GM21423 (cell line): ENCODE measurements around the gene IGSF23.

ENCODE experiments used
- ATAC-seq: cut with Tn5 transposase; IDR thresholded peaks from one replicate; pipeline ENCODE4 v1.9.1; 2021; ENCODE audit warnings: mild to moderate bottlenecking, moderate library complexity; ENCODE audit not compliant: unreplicated experiment

Gene IGSF23

GRCh38 chr19:44640518-44640917 is 27.2 kb downstream of the IGSF23 start:
- no peak for ATAC-seq

GRCh38 chr19:44641501-44642265 is 28.3 kb downstream of the IGSF23 start:
- no peak for ATAC-seq

GRCh38 chr19:44642377-44642776 is 29.0 kb downstream of the IGSF23 start:
- no peak for ATAC-seq

GRCh38 chr19:44643605-44644401 is 30.4 kb downstream of the IGSF23 start, which contains the start of gene PVR:
TSS of gene PVR (plus strand) at chr19:44643910. CDS start at chr19:44644097, 187 bp downstream.
- ATAC-seq = no peak

- no peak for ATAC-seq
Observed at GRCh38 chr19:44644402-44645016, 31.1 kb downstream of the IGSF23 start.

GRCh38 chr19:44645407-44646048 is 32.2 kb downstream of the IGSF23 start:
- ATAC-seq = no peak

- no peak for ATAC-seq
Observed at GRCh38 chr19:44646049-44646416, 32.7 kb downstream of the IGSF23 start.

- ATAC-seq = no peak
Observed at GRCh38 chr19:44647144-44647543, 33.8 kb downstream of the IGSF23 start.

GRCh38 chr19:44648631-44649251 is 35.4 kb downstream of the IGSF23 start:
- ATAC-seq = no peak

GRCh38 chr19:44649578-44650145 is 36.3 kb downstream of the IGSF23 start:
- ATAC-seq = no peak

- ATAC-seq = no peak
Observed at GRCh38 chr19:44653343-44653742, 40.0 kb downstream of the IGSF23 start.

- ATAC-seq = peak; percentile 85
Observed at GRCh38 chr19:44653977-44654774, 40.8 kb downstream of the IGSF23 start.

- no peak for ATAC-seq
Observed at GRCh38 chr19:44657211-44657921, 44.0 kb downstream of the IGSF23 start.

- no peak for ATAC-seq
Observed at GRCh38 chr19:44658069-44658733, 44.8 kb downstream of the IGSF23 start.

- ATAC-seq = no peak
Observed at GRCh38 chr19:44660081-44660480, 46.7 kb downstream of the IGSF23 start.

GRCh38 chr19:44661205-44661604 is 47.8 kb downstream of the IGSF23 start:
- ATAC-seq = no peak

- ATAC-seq = no peak
Observed at GRCh38 chr19:44661904-44662303, 48.5 kb downstream of the IGSF23 start.

GRCh38 chr19:44662691-44663385 is 49.5 kb downstream of the IGSF23 start:
- no peak for ATAC-seq
